Activated T-helper 1 cell treated with anti-CD3 and anti-CD28 coated beads, Interleukin-12 subunit alpha, Interleukin-12 subunit beta, Interleukin-2, Interleukin-4 antibody, amounts not matched to agents 30 ng/mL and 10 ng/mL and 1 ng/mL, durations not matched to agents 14 hours and 24 hours and 36 hours (primary cell): Measurements from ENCODE around the gene PLPPR3. TPM values are rescaled to one million over a fixed set of nuclear protein-coding genes. Genes with fewer than 3 reads are reported as not detected.
"Not testable (repeated sequence)": the region's sequence is repeated elsewhere in the genome, so short reads cannot be mapped to it uniquely, and the experiment has no call there.

ENCODE experiments used
- DNase-seq: peaks from one replicate; pipeline ENCODE4 v3.0.0; 2021; ENCODE audit warnings: low spot score
- H3K27ac Mint-ChIP-seq: one replicate; pipeline ENCODE4 v1.8.0; 2021; ENCODE audit warnings: mild to moderate bottlenecking, mixed read lengths
- H3K27me3 Mint-ChIP-seq: one replicate; pipeline ENCODE4 v1.8.0; 2022; ENCODE audit warnings: mild to moderate bottlenecking, moderate library complexity, mixed read lengths; ENCODE audit not compliant: insufficient read depth
- H3K36me3 Mint-ChIP-seq: one replicate; pipeline ENCODE4 v1.8.0; 2021; ENCODE audit warnings: low read depth, mixed read lengths
- H3K4me1 Mint-ChIP-seq: one replicate; pipeline ENCODE4 v1.8.0; 2021; ENCODE audit warnings: low read depth, mixed read lengths
- H3K4me3 Mint-ChIP-seq: one replicate; pipeline ENCODE4 v1.8.0; 2021; ENCODE audit warnings: mild to moderate bottlenecking, moderate library complexity, mixed read lengths
- H3K9me3 Mint-ChIP-seq: one replicate; pipeline ENCODE4 v1.8.0; 2021; ENCODE audit warnings: mixed read lengths
- intact Hi-C: fragments of 100-400 bp; cut with micrococcal nuclease; formaldehyde crosslinking; loops from one replicate; pipeline ENCODE4 v1.15.1; 2024
- total RNA-seq: library from RNA; stranded (reverse); gene quantifications from 2 replicates; pipeline ENCODE4 v1.2.3, GENCODE V29; 2022

Gene PLPPR3
- total RNA-seq, 1 donor from 2014 or later = not detected

DNA sequence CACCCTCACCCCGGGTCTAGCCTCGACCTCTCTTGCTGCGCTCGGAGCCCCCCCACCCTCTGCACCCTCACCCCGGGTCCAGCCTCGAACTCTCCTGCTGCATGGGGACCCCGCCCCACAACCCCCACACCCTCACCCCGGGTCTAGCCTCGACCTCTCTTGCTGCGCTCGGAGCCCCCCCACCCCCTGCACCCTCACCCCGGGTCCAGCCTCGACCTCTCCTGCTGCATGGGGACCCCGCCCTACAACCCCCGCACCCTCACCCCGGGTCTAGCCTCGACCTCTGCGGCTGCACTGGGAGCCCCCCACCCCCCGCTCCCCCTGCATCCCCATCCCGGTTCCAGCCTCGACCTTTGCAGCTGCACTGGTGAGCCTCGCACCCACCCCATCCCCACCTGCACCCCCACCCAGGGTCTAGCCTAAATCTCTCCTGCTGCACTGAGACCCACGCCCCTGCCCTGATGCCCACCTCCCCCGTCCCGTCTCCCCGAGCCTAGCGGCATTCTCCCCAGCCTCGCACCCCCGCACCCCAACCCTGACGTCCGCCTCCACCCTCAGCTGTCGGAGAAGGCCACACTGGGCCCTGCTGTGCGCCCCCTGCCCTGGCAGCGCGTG lies 39.5 kb upstream of the PLPPR3 start:
- intact Hi-C loops = loop anchor here (5.0 kb wide), 4 partner anchors 64 to 381 kb away; partner anchors contain the start of genes ATP5F1D, PTBP1 and RNF126
- Mint-ChIP-seq H3K27ac (no peak overlapping the region), H3K4me1 (peaks cover 7% of the 10 kb centered on the region), H3K9me3 (no peaks in the 10 kb centered on the region), H3K36me3 (no peaks in the 10 kb centered on the region), H3K4me3 (no peak overlapping the region), H3K27me3 (peaks cover 13% of the 10 kb centered on the region)
- no peak for DNase-seq

DNA sequence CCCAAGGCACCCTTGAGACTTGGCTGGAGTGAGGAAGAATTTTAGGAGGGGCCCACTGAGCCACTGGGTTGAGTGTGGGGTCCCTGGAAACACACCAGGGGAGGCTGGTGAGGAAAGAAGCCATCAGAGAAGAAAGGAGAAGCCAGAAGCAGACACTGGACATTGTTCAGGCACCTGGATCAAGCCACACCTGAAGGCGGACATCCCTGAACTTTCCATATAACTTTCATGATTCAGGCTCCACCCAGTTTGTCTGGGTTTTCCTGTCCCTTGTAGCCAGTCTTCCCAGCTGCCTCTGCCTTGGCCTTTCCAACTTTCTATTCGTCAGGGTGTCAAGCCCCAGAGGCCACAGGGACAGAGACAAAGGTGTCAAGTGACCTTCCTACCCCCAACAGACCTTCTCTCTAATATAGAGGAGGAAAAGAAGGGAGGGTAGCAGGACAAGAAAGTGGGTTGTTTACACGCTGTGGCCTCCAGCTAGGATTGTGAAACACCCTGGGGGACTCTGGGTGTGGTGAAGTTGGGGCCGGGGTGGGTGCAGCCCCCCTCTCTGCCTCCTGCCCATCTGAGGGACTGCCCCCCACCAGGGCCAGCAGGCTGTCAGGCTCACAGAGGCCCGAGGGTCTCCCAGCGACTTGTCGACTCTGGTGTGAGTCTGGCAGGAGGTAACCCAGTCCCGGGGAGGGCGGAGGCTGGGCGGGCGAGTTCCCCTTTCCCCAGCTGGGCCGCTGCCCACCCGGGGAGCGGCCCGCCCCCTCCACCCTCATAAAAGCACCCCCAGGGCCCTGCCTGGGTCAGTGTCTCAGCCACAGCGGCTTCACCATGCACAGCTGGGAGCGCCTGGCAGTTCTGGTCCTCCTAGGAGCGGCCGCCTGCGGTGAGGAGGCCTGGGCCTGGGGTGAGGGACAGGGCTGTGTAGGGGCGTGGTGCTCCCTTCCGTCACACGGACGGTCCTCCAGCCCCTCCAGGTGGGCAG lies 37.4 kb upstream of the PLPPR3 start, which contains the start of gene CFD:
Gene CFD (plus strand): TSS at position 797 of the 976 bp plus-strand sequence. CDS start 26 bp downstream, at position 823.
- DNase-seq = no peak
- H3K4me1 Mint-ChIP-seq = peaks cover 7% of the 10 kb centered on the region
- no peak within 1 kb of the TSS for H3K4me3 Mint-ChIP-seq
- intact Hi-C loops = no loop called here
- H3K9me3 Mint-ChIP-seq = no peaks in the 10 kb centered on the region
- H3K27ac Mint-ChIP-seq = no peak within 1 kb of the TSS
- peaks cover 13% of the 10 kb centered on the region for H3K27me3 Mint-ChIP-seq
- H3K36me3 Mint-ChIP-seq = no peaks in the 10 kb centered on the region

DNA sequence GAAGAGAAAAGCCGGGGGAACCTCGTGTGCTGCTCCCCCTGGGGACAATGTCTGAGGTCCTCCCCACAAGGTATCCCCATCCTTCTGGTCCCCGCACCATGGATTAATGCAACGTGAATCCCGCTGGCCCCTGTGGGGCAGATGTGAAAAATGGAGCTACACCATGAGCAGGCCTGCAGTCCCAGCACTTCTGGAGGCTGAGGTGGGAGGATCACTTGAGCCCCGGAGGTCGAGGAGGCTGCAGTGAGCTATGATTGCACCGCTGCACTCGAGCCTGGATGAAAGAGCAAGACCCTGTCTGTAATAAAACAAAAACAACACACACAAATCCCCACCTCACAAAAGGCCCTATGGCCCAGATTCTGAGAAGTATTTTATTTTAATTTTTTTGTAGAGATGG lies 36.5 kb upstream of the PLPPR3 start:
- no peaks in the 10 kb centered on the region for H3K9me3 Mint-ChIP-seq

DNA sequence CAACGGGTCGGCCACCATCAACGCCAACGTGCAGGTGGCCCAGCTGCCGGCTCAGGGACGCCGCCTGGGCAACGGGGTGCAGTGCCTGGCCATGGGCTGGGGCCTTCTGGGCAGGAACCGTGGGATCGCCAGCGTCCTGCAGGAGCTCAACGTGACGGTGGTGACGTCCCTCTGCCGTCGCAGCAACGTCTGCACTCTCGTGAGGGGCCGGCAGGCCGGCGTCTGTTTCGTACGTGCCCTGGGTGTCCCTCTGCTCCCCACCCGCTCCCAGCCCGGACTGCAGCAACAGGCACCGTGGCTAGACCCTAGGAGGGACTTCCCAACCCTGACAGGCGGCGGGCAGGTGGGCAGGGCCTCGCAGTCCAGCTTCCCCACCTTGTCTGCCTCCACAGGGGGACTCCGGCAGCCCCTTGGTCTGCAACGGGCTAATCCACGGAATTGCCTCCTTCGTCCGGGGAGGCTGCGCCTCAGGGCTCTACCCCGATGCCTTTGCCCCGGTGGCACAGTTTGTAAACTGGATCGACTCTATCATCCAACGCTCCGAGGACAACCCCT lies 33.9 kb upstream of the PLPPR3 start:
- Mint-ChIP-seq H3K27ac (no peak overlapping the region), H3K4me1 (no peaks in the 10 kb centered on the region), H3K36me3 (no peaks in the 10 kb centered on the region), H3K27me3 (peaks cover 10% of the 10 kb centered on the region), H3K9me3 (no peaks in the 10 kb centered on the region), H3K4me3 (no peak overlapping the region)
- DNase-seq = no peak
- intact Hi-C loops = no loop called here

More for the DNA sequence above, 36.5 kb upstream of the PLPPR3 start:
- Mint-ChIP-seq H3K4me3 (no peak overlapping the region), H3K27me3 (peaks cover 13% of the 10 kb centered on the region), H3K4me1 (peaks cover 1% of the 10 kb centered on the region), H3K27ac (no peak overlapping the region), H3K36me3 (no peaks in the 10 kb centered on the region)
- intact Hi-C loops = no loop called here
- DNase-seq = no peak

DNA sequence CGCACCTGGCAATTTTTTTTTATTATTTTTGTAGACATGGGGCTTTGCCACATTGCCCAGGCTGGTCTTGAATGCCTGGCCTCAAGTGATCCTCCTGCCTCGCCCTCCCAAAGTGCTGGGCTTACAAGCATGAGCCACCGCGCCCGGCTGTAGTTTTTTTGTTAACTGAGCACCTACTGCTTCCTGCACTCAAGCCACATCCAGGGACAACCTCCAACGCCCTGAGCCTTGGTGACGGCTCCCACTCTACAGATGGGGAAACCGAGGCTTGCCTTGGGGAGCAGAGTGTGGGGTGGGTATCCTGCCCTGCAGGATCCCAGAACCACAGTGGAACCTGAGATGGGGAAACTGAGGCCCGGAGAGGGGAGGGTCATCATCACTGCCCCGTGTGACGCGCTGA lies 33.4 kb upstream of the PLPPR3 start:
- intact Hi-C loops = no loop called here
- no peak overlapping the region for H3K27ac Mint-ChIP-seq
- H3K36me3 Mint-ChIP-seq = no peaks in the 10 kb centered on the region

DNA sequence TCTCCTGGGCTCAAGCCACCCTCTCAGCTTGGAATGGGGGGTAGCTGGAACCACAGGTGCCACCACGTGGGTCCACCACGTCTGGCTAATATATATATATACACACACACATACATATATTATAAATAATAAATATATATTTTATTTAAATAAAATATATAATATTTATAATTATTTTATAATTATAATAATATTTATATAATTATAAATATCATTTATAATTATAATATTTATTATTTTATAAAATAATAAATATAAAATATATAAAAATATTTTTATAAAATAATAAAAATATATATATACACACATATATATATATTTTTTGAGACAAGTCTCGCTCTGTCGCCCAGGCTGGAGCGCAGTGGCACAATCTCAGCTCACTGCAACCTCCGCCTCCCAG lies 32.8 kb upstream of the PLPPR3 start:
- Mint-ChIP-seq H3K27me3 (peaks cover 5% of the 10 kb centered on the region), H3K4me3 (no peak overlapping the region), H3K27ac (no peak overlapping the region), H3K36me3 (no peaks in the 10 kb centered on the region), H3K4me1 (no peaks in the 10 kb centered on the region), H3K9me3 (no peaks in the 10 kb centered on the region)
- no peak for DNase-seq
- intact Hi-C loops = no loop called here

More for the DNA sequence above, 33.4 kb upstream of the PLPPR3 start:
- Mint-ChIP-seq H3K4me1 (no peaks in the 10 kb centered on the region), H3K27me3 (peaks cover 10% of the 10 kb centered on the region), H3K9me3 (no peaks in the 10 kb centered on the region), H3K4me3 (no peak overlapping the region)
- DNase-seq = no peak

DNA sequence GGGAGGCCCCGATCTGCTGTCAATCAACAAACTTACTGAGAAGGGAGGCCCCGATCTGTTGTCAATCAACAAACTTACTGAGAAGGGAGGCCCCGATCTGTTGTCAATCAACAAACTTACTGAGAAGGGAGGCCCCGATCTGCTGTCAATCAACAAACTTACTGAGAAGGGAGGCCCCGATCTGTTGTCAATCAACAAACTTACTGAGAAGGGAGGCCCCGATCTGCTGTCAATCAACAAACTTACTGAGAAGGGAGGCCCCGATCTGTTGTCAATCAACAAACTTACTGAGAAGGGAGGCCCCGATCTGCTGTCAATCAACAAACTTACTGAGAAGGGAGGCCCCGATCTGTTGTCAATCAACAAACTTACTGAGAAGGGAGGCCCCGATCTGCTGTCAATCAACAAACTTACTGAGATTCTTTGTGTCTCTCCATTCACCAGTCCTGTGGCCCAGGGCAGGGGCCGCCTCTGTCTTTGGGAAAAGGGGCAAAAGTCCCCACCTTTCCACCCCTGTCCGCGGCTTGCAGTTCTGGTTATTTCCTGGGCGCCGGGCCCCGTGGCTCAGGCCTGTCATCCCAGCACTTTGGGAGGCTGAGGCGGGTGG lies 32.0 kb upstream of the PLPPR3 start:
- H3K9me3 Mint-ChIP-seq, intact Hi-C loops, H3K27me3 Mint-ChIP-seq, H3K4me1 Mint-ChIP-seq, H3K4me3 Mint-ChIP-seq, H3K36me3 Mint-ChIP-seq, DNase-seq, H3K27ac Mint-ChIP-seq: not testable (repeated sequence)

DNA sequence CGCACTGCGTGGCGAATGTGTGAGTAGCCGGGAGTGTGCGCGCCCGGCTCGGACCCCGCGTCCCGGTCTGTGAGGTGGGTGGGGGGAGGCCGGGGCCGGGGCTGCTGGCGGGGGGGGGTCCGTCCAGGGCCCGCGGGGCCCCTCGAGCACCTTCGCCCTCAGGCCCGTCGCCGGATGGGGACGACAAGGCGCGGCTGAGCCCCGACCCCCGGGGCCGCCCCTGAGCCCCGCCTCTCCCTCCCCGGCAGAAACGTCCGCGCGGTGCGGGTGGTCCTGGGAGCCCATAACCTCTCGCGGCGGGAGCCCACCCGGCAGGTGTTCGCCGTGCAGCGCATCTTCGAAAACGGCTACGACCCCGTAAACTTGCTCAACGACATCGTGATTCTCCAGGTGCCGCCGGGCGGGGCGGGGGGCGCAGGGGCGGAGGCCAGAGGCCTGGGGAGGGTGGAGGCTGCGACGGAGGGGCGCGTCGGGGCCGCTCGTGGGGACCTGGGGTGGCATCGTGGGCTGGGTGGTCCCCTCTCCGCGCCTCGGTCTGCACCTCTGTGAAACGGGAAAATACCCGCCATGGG lies 31.3 kb upstream of the PLPPR3 start:
- DNase-seq = no peak
- intact Hi-C loops = no loop called here
- Mint-ChIP-seq H3K4me1 (no peaks in the 10 kb centered on the region), H3K36me3 (no peaks in the 10 kb centered on the region), H3K4me3 (no peak overlapping the region), H3K27ac (no peak overlapping the region), H3K27me3 (peaks cover 3% of the 10 kb centered on the region), H3K9me3 (no peaks in the 10 kb centered on the region)

DNA sequence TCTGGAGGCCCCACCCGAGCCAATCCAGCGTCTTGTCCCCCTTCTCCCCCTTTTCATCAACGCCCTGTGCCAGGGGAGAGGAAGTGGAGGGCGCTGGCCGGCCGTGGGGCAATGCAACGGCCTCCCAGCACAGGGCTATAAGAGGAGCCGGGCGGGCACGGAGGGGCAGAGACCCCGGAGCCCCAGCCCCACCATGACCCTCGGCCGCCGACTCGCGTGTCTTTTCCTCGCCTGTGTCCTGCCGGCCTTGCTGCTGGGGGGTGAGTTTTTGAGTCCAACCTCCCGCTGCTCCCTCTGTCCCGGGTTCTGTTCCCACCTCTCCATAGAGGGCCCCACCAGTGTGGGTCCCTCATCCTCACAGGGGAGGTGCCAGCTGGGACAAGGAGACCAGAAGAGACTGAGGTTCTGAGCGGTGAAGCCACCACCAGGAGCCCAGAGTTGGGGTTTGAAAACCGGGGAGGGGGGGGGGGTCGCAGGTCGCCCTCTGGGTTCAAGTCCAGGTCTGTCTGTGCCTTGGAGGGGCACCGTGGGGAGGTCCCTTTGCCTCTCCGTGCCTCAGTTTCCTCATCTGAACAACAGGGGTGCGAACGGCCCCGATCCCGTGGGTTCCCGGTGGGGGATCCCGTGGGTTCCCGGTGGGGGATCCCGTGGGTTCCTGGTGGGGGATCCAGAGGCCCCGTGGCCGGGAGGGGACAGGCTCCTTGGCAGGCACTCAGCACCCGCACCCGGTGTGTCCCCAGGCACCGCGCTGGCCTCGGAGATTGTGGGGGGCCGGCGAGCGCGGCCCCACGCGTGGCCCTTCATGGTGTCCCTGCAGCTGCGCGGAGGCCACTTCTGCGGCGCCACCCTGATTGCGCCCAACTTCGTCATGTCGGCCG lies 30.6 kb upstream of the PLPPR3 start, which contains the start of gene ELANE:
Gene ELANE (plus strand): TSS at position 168 of the 878 bp plus-strand sequence. CDS start 26 bp downstream, at position 194.
- DNase-seq = no peak
- Mint-ChIP-seq H3K4me1 (no peaks in the 10 kb centered on the region), H3K4me3 (no peak within 1 kb of the TSS), H3K27ac (no peak within 1 kb of the TSS), H3K27me3 (peaks cover 3% of the 10 kb centered on the region), H3K9me3 (no peaks in the 10 kb centered on the region), H3K36me3 (no peaks in the 10 kb centered on the region)
- intact Hi-C loops = no loop called here

DNA sequence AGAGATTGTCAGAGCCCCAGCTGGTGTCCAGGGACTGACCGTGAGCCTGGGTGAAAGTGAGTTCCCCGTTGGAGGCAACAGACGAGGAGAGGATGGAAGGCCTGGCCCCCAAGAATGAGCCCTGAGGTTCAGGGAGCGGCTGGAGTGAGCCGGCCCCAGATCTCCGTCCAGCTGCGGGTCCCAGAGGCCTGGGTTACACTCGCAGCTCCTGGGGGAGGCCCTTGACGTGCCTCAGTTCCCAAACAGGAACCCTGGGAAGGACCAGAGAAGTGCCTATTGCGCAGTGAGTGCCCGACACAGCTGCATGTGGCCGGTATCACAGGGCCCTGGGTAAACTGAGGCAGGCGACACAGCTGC lies 29.2 kb upstream of the PLPPR3 start:
- Mint-ChIP-seq H3K4me3 (no peak overlapping the region), H3K36me3 (no peaks in the 10 kb centered on the region), H3K4me1 (no peaks in the 10 kb centered on the region), H3K27ac (no peak overlapping the region), H3K9me3 (no peaks in the 10 kb centered on the region), H3K27me3 (peaks cover 3% of the 10 kb centered on the region)
- DNase-seq = no peak
- intact Hi-C loops = no loop called here

DNA sequence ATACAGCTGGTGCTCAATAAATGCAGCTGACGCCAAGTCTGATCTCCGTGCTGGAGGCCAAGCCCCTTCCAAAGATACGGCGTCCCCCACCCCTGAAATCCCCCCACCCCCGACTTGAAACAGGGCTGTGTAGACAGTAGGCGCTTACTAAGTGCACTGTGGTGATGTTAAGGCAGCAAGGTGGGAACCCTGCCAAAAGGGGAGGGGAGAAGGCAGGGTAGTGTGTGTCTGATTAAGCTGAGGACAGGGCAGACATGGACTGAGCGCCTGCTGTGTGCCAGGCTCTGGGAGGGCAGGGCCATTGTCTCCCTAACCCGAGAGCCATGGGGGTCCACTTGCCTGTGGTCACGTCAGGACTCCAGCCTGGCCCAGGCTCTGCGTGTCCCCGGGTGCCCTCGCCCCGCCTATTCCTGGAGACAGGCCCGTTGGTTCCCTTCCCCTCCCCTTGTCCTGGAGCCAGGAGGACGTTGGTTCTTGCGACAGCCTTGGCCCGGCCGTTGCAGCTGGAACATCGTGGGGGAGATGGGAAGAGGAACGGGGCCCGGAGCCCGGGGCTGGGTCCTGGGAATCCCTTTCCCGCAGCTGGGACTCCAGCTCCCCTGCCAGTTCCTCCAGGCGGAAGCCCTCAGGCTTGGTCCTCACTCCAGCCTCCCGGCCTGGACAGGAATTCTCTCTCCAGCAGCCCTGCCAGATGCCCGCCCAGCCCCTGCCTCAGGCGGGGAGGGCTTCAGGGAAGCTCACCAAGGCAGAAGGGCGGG lies 28.6 kb upstream of the PLPPR3 start:
- DNase-seq = no peak
- no peak overlapping the region for H3K27ac Mint-ChIP-seq
- no peak overlapping the region for H3K4me3 Mint-ChIP-seq
- H3K27me3 Mint-ChIP-seq = peaks cover 3% of the 10 kb centered on the region
- no peaks in the 10 kb centered on the region for H3K4me1 Mint-ChIP-seq
- H3K36me3 Mint-ChIP-seq = no peaks in the 10 kb centered on the region
- intact Hi-C loops = no loop called here
- H3K9me3 Mint-ChIP-seq = no peaks in the 10 kb centered on the region
